NCI-H2171 treated with DMSO at 0.1 percent for 48 hours (cell line): ENCODE results near the gene CD84.
"Not testable (repeated sequence)": the region's sequence is repeated elsewhere in the genome, so short reads cannot be mapped to it uniquely, and the experiment has no call there.

Source experiments
- DNase-seq: peaks from one replicate; lab custom pipeline; 2025; lab: John Stamatoyannopoulos, UW

The CD84 gene

GRCh38 chr1:160503087-160503486, 76.2 kb downstream of the CD84 start:
- DNase-seq: no peak

- no peak for DNase-seq
Observed at GRCh38 chr1:160500321-160500990, 78.8 kb downstream of the CD84 start.

- no peak for DNase-seq
Observed at GRCh38 chr1:160499631-160500030, 79.7 kb downstream of the CD84 start.

- not testable (repeated sequence) for DNase-seq
Observed at GRCh38 chr1:160498301-160499065, 80.8 kb downstream of the CD84 start.

- DNase-seq: no peak
Observed at GRCh38 chr1:160496334-160496733, 83.0 kb downstream of the CD84 start.

GRCh38 chr1:160494620-160495019, 84.7 kb downstream of the CD84 start:
- no peak for DNase-seq

GRCh38 chr1:160492617-160493016, 86.7 kb downstream of the CD84 start:
- no peak for DNase-seq

- DNase-seq: no peak
Observed at GRCh38 chr1:160491981-160492380, 87.3 kb downstream of the CD84 start.
